ENCODE measurements around the gene SCRN1.

DNA sequence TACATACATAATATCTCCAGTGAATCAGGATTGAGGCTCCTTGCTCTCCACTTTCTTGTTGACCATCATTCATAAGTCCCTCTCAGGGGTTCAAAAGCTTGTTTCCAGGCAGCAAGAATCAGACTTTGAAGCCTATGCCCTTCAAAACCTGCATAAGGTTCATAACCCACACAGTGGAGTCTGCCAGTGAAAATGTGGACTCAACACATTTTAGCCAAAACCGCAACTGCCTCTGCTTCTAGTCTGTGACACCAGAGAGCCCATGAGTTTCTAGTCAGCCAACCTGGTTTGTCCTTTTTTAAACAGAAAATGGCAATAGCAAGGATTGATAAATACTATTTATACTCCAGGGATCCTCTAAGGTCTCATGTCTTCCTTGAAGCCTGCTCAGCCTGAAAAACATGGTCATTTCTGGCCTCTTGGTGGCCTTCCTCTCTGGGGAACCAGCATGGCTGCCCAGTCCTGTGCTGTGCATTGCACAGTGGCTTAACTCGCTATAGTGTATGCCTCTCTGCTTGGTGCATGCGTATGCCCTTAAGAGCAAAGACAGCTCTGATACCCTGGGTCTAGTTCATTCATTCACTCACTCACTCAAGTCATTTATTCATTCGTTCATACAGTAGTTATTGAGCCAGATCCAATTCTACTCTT, 115.8 kb downstream of the SCRN1 start:
- TF ChIP-seq, protein P1, sequence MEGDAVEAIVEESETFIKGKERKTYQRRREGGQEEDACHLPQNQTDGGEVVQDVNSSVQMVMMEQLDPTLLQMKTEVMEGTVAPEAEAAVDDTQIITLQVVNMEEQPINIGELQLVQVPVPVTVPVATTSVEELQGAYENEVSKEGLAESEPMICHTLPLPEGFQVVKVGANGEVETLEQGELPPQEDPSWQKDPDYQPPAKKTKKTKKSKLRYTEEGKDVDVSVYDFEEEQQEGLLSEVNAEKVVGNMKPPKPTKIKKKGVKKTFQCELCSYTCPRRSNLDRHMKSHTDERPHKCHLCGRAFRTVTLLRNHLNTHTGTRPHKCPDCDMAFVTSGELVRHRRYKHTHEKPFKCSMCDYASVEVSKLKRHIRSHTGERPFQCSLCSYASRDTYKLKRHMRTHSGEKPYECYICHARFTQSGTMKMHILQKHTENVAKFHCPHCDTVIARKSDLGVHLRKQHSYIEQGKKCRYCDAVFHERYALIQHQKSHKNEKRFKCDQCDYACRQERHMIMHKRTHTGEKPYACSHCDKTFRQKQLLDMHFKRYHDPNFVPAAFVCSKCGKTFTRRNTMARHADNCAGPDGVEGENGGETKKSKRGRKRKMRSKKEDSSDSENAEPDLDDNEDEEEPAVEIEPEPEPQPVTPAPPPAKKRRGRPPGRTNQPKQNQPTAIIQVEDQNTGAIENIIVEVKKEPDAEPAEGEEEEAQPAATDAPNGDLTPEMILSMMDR (IDR thresholded peaks at IDR 0.05; ENCODE audit: poor library complexity), result no peak
- no peak for TF ChIP-seq EZH2 (IDR thresholded peaks at IDR 0.05; ENCODE audit: borderline replicate concordance)
- TF ChIP-seq EZH2phosphoT487 (IDR thresholded peaks at IDR 0.05; ENCODE audit: low read depth, severe bottlenecking, unreplicated experiment), result no peak

All from hepatocyte (in vitro differentiated cells).